Subcutaneous abdominal adipose tissue (tissue), 5 donors: Measurements from ENCODE around the gene ABCA13.
"Not testable (repeated sequence)": the region's sequence is repeated elsewhere in the genome, so short reads cannot be mapped to it uniquely, and the experiment has no call there.

ENCODE experiments used
- H3K27ac ChIP-seq: one replicate; pipeline ENCODE4 v1.7.0; 2013; ENCODE audit warnings: low read depth, mild to moderate bottlenecking, inconsistent platforms, low read length, moderate library complexity
- H3K27me3 ChIP-seq, 5 donors: one replicate each; pipeline ENCODE4 v1.7.0; 2013; ENCODE audit warnings: low read length in 5 of 5, inconsistent platforms in 1 of 5; ENCODE audit not compliant: control insufficient read depth in 5 of 5, insufficient read depth in 4 of 5
- H3K36me3 ChIP-seq, 5 donors: one replicate each; pipeline ENCODE4 v1.7.0; 2013; ENCODE audit warnings: low read length in 5 of 5; ENCODE audit not compliant: control insufficient read depth in 5 of 5, insufficient read depth in 5 of 5
- H3K4me1 ChIP-seq, 5 donors: one replicate each; pipeline ENCODE4 v1.7.0; 2013; ENCODE audit warnings: low read length in 5 of 5, mild to moderate bottlenecking in 3 of 5, moderate library complexity in 1 of 5; ENCODE audit not compliant: control insufficient read depth in 5 of 5, insufficient read depth in 5 of 5
- H3K4me3 ChIP-seq, 5 donors: one replicate each; pipeline ENCODE4 v1.7.0; 2013; ENCODE audit warnings: low read length in 5 of 5, low read depth in 1 of 5
- H3K9ac ChIP-seq, 5 donors: one replicate each; pipeline ENCODE4 v1.7.0; 2013; ENCODE audit warnings: low read length in 5 of 5, mild to moderate bottlenecking in 4 of 5, moderate library complexity in 3 of 5
- H3K9me3 ChIP-seq, 5 donors: one replicate each; pipeline ENCODE4 v1.7.0; 2013; ENCODE audit warnings: low read length in 5 of 5; ENCODE audit not compliant: control insufficient read depth in 5 of 5
- donor health status: healthy.
- donor health status: healthy.
- donor health status: healthy.
- donor health status: healthy.
- donor health status: healthy.

The ABCA13 gene

GRCh38 chr7:48192996-48193395, 21.7 kb downstream of the ABCA13 start:
- Histone ChIP-seq H3K9ac (no peak overlapping the region), H3K27ac (no peak overlapping the region), H3K4me3 (no peak overlapping the region), H3K4me1 (no peaks in the 10 kb centered on the region), H3K36me3 (no peaks in the 10 kb centered on the region), H3K9me3 (peaks cover 2 to 6% (median 4%) of the 10 kb centered on the region in 5 donors), H3K27me3 (no peaks in the 10 kb centered on the region)

- Histone ChIP-seq H3K9ac (no peak overlapping the region), H3K27ac (no peak overlapping the region), H3K9me3 (peaks cover 0 to 4% (median 3%) of the 10 kb centered on the region in 5 donors), H3K4me1 (no peaks in the 10 kb centered on the region), H3K4me3 (no peak overlapping the region), H3K27me3 (no peaks in the 10 kb centered on the region), H3K36me3 (no peaks in the 10 kb centered on the region)
Measured at GRCh38 chr7:48193421-48193820, 22.2 kb downstream of the ABCA13 start.

GRCh38 chr7:48200946-48201589, 29.8 kb downstream of the ABCA13 start:
- H3K9me3 ChIP-seq, H3K27me3 ChIP-seq, H3K9ac ChIP-seq, H3K36me3 ChIP-seq, H3K4me1 ChIP-seq, H3K27ac ChIP-seq, H3K4me3 ChIP-seq: not testable (repeated sequence)

GRCh38 chr7:48202916-48203315, 31.7 kb downstream of the ABCA13 start:
- not testable (repeated sequence) for H3K27ac ChIP-seq, H3K9me3 ChIP-seq, H3K9ac ChIP-seq, H3K4me1 ChIP-seq, H3K36me3 ChIP-seq, H3K27me3 ChIP-seq, H3K4me3 ChIP-seq

- Histone ChIP-seq H3K9me3 (peaks cover 0 to 7% (median 0%) of the 10 kb centered on the region in 5 donors), H3K4me1 (no peaks in the 10 kb centered on the region), H3K27me3 (no peaks in the 10 kb centered on the region), H3K27ac (no peak overlapping the region), H3K4me3 (no peak overlapping the region), H3K9ac (no peak overlapping the region), H3K36me3 (no peaks in the 10 kb centered on the region)
Measured at GRCh38 chr7:48207155-48207675, 36.0 kb downstream of the ABCA13 start.

- H3K27me3 ChIP-seq, result no peaks in the 10 kb centered on the region
- H3K9me3 ChIP-seq, result peaks cover 0 to 7% (median 0%) of the 10 kb centered on the region in 5 donors
- no peak overlapping the region for H3K4me3 ChIP-seq
- no peak overlapping the region for H3K27ac ChIP-seq
- H3K36me3 ChIP-seq, result no peaks in the 10 kb centered on the region
- no peaks in the 10 kb centered on the region for H3K4me1 ChIP-seq
- no peak overlapping the region for H3K9ac ChIP-seq
Measured at GRCh38 chr7:48209004-48209600, 37.8 kb downstream of the ABCA13 start.

- H3K27me3 ChIP-seq, result no peaks in the 10 kb centered on the region
- no peak overlapping the region for H3K4me3 ChIP-seq
- H3K27ac ChIP-seq, result no peak overlapping the region
- no peaks in the 10 kb centered on the region for H3K36me3 ChIP-seq
- H3K9me3 ChIP-seq, result peaks cover 0 to 7% (median 0%) of the 10 kb centered on the region in 5 donors
- no peak overlapping the region for H3K9ac ChIP-seq
- H3K4me1 ChIP-seq, result no peaks in the 10 kb centered on the region
Measured at GRCh38 chr7:48213226-48213625, 42.0 kb downstream of the ABCA13 start.

GRCh38 chr7:48217266-48217665, 46.0 kb downstream of the ABCA13 start:
- Histone ChIP-seq H3K36me3 (no peaks in the 10 kb centered on the region), H3K9me3 (no peaks in the 10 kb centered on the region), H3K4me1 (no peaks in the 10 kb centered on the region), H3K4me3 (no peak overlapping the region), H3K9ac (no peak overlapping the region), H3K27ac (no peak overlapping the region), H3K27me3 (no peaks in the 10 kb centered on the region)

GRCh38 chr7:48217753-48218152, 46.5 kb downstream of the ABCA13 start:
- no peak overlapping the region for H3K9ac ChIP-seq
- H3K27me3 ChIP-seq, result no peaks in the 10 kb centered on the region
- H3K27ac ChIP-seq, result no peak overlapping the region
- no peaks in the 10 kb centered on the region for H3K36me3 ChIP-seq
- H3K9me3 ChIP-seq, result no peaks in the 10 kb centered on the region
- no peaks in the 10 kb centered on the region for H3K4me1 ChIP-seq
- H3K4me3 ChIP-seq, result no peak overlapping the region

- H3K9ac ChIP-seq, result no peak overlapping the region
- no peaks in the 10 kb centered on the region for H3K27me3 ChIP-seq
- H3K4me3 ChIP-seq, result no peak overlapping the region
- H3K9me3 ChIP-seq, result no peaks in the 10 kb centered on the region
- H3K4me1 ChIP-seq, result no peaks in the 10 kb centered on the region
- no peaks in the 10 kb centered on the region for H3K36me3 ChIP-seq
- no peak overlapping the region for H3K27ac ChIP-seq
Measured at GRCh38 chr7:48224042-48224441, 52.8 kb downstream of the ABCA13 start.
